ENCODE data around the gene TEPSIN. TPM values are rescaled to one million over a fixed set of nuclear protein-coding genes. Genes with fewer than 3 reads are reported as not detected.

Gene TEPSIN
- total RNA-seq, 1 experiment from 2014 or later: 40.7 TPM

DNA sequence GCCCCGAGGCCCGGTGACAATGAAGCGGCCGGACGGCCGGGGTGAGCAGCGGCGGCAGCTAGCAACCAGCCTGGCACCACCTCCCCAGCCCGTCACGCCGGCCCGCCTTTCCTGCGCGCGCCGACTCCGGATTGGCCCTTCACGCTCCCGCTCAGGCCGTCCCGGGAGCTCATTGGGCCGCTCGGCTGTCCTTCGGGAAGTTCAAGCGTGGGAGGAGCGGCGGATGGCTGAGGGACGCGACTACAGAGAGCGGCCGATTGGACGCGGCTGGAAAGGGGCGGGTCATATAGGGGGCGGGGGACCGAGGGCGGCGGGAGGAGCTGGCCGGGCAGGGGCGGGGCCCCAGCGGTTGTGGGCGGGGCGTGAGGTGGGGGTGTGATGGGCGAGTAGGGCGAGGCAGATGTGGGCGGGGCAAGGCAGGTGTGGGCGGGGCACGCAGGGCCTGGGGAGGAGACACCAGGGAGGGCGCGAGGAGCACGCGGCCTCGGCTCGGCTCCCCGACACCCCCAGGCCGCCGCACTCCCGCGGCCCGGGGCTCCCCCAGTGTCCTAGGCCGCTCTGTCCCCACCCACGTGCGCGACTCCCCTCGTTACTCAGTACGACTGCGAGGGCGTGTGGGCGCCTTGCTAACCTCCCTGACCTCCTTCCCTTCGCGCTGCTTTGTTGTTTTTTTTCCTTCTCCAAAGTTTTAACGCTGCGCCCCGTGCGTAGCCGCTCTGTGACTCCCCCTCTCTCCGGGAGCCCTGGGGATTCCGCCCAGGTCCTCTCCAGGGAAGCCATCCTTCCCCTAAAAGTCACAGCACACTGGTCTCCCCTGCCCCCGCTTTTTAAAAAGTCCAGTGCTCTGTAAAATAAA, 15.7 kb downstream of the TEPSIN start, which contains the start of gene CEP131 (continued):
- TF ChIP-seq, protein P1, sequence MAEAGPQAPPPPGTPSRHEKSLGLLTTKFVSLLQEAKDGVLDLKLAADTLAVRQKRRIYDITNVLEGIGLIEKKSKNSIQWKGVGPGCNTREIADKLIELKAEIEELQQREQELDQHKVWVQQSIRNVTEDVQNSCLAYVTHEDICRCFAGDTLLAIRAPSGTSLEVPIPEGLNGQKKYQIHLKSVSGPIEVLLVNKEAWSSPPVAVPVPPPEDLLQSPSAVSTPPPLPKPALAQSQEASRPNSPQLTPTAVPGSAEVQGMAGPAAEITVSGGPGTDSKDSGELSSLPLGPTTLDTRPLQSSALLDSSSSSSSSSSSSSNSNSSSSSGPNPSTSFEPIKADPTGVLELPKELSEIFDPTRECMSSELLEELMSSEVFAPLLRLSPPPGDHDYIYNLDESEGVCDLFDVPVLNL (CRISPR knock-in tag; IDR thresholded peaks at IDR 0.05; ENCODE audit: borderline replicate concordance, low read depth): 0 out of 2 replicates have a peak, but pooled peaks have one; percentile 72
- TF ChIP-seq GABPB1 (CRISPR knock-in tag; IDR thresholded peaks at IDR 0.05) (peak; percentile 60), PRRX2 (CRISPR knock-in tag; IDR thresholded peaks at IDR 0.05) (no peak), SMAD3 (CRISPR knock-in tag; IDR thresholded peaks at IDR 0.05; ENCODE audit: borderline replicate concordance) (0 out of 2 replicates have a peak, but pooled peaks have one; percentile 50), ZBTB21 (CRISPR knock-in tag; IDR thresholded peaks at IDR 0.05; ENCODE audit: borderline replicate concordance) (no peak), ZNF671 (CRISPR knock-in tag; IDR thresholded peaks at IDR 0.05) (no peak), CREM (CRISPR knock-in tag; IDR thresholded peaks at IDR 0.05) (no peak), ZNF396 (CRISPR knock-in tag; IDR thresholded peaks at IDR 0.05; ENCODE audit: borderline replicate concordance) (no peak), ZNF121 (CRISPR knock-in tag; IDR thresholded peaks at IDR 0.05) (no peak), KAT7 (CRISPR knock-in tag; IDR thresholded peaks at IDR 0.05; ENCODE audit: borderline replicate concordance) (no peak), SOX15 (CRISPR knock-in tag; IDR thresholded peaks at IDR 0.05) (no peak), NFE2L1 (CRISPR knock-in tag; IDR thresholded peaks at IDR 0.05) (peak; percentile 72; the same call in 1 of the 2 replicates), GTF2I (CRISPR knock-in tag; conservative IDR thresholded peaks at IDR 0.05) (no peak), NR2C2 (CRISPR knock-in tag; IDR thresholded peaks at IDR 0.05) (no peak), FOXJ3 (CRISPR knock-in tag; IDR thresholded peaks at IDR 0.05; ENCODE audit: borderline replicate concordance) (no peak), OVOL2 (CRISPR knock-in tag; IDR thresholded peaks at IDR 0.05; ENCODE audit: borderline replicate concordance) (no peak)
- TF ChIP-seq, protein P2, sequence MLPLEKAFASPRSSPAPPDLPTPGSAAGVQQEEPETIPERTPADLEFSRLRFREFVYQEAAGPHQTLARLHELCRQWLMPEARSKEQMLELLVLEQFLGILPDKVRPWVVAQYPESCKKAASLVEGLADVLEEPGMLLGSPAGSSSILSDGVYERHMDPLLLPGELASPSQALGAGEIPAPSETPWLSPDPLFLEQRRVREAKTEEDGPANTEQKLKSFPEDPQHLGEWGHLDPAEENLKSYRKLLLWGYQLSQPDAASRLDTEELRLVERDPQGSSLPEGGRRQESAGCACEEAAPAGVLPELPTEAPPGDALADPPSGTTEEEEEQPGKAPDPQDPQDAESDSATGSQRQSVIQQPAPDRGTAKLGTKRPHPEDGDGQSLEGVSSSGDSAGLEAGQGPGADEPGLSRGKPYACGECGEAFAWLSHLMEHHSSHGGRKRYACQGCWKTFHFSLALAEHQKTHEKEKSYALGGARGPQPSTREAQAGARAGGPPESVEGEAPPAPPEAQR (CRISPR knock-in tag; IDR thresholded peaks at IDR 0.05): no peak
- TF ChIP-seq, protein P3, sequence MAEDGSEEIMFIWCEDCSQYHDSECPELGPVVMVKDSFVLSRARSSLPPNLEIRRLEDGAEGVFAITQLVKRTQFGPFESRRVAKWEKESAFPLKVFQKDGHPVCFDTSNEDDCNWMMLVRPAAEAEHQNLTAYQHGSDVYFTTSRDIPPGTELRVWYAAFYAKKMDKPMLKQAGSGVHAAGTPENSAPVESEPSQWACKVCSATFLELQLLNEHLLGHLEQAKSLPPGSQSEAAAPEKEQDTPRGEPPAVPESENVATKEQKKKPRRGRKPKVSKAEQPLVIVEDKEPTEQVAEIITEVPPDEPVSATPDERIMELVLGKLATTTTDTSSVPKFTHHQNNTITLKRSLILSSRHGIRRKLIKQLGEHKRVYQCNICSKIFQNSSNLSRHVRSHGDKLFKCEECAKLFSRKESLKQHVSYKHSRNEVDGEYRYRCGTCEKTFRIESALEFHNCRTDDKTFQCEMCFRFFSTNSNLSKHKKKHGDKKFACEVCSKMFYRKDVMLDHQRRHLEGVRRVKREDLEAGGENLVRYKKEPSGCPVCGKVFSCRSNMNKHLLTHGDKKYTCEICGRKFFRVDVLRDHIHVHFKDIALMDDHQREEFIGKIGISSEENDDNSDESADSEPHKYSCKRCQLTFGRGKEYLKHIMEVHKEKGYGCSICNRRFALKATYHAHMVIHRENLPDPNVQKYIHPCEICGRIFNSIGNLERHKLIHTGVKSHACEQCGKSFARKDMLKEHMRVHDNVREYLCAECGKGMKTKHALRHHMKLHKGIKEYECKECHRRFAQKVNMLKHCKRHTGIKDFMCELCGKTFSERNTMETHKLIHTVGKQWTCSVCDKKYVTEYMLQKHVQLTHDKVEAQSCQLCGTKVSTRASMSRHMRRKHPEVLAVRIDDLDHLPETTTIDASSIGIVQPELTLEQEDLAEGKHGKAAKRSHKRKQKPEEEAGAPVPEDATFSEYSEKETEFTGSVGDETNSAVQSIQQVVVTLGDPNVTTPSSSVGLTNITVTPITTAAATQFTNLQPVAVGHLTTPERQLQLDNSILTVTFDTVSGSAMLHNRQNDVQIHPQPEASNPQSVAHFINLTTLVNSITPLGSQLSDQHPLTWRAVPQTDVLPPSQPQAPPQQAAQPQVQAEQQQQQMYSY (CRISPR knock-in tag; IDR thresholded peaks at IDR 0.05): no peak
- TF ChIP-seq, protein P4, sequence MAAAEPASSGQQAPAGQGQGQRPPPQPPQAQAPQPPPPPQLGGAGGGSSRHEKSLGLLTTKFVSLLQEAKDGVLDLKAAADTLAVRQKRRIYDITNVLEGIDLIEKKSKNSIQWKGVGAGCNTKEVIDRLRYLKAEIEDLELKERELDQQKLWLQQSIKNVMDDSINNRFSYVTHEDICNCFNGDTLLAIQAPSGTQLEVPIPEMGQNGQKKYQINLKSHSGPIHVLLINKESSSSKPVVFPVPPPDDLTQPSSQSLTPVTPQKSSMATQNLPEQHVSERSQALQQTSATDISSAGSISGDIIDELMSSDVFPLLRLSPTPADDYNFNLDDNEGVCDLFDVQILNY (CRISPR knock-in tag; IDR thresholded peaks at IDR 0.05): peak; percentile 78
- TF ChIP-seq, protein P5, sequence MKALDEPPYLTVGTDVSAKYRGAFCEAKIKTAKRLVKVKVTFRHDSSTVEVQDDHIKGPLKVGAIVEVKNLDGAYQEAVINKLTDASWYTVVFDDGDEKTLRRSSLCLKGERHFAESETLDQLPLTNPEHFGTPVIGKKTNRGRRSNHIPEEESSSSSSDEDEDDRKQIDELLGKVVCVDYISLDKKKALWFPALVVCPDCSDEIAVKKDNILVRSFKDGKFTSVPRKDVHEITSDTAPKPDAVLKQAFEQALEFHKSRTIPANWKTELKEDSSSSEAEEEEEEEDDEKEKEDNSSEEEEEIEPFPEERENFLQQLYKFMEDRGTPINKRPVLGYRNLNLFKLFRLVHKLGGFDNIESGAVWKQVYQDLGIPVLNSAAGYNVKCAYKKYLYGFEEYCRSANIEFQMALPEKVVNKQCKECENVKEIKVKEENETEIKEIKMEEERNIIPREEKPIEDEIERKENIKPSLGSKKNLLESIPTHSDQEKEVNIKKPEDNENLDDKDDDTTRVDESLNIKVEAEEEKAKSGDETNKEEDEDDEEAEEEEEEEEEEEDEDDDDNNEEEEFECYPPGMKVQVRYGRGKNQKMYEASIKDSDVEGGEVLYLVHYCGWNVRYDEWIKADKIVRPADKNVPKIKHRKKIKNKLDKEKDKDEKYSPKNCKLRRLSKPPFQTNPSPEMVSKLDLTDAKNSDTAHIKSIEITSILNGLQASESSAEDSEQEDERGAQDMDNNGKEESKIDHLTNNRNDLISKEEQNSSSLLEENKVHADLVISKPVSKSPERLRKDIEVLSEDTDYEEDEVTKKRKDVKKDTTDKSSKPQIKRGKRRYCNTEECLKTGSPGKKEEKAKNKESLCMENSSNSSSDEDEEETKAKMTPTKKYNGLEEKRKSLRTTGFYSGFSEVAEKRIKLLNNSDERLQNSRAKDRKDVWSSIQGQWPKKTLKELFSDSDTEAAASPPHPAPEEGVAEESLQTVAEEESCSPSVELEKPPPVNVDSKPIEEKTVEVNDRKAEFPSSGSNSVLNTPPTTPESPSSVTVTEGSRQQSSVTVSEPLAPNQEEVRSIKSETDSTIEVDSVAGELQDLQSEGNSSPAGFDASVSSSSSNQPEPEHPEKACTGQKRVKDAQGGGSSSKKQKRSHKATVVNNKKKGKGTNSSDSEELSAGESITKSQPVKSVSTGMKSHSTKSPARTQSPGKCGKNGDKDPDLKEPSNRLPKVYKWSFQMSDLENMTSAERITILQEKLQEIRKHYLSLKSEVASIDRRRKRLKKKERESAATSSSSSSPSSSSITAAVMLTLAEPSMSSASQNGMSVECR (CRISPR knock-in tag; IDR thresholded peaks at IDR 0.05; ENCODE audit: borderline replicate concordance): no peak; the same call in 1 of the 2 replicates
- TF ChIP-seq, protein P6, sequence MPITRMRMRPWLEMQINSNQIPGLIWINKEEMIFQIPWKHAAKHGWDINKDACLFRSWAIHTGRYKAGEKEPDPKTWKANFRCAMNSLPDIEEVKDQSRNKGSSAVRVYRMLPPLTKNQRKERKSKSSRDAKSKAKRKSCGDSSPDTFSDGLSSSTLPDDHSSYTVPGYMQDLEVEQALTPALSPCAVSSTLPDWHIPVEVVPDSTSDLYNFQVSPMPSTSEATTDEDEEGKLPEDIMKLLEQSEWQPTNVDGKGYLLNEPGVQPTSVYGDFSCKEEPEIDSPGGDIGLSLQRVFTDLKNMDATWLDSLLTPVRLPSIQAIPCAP (CRISPR knock-in tag; IDR thresholded peaks at IDR 0.05): no peak
- TF ChIP-seq, protein P7, sequence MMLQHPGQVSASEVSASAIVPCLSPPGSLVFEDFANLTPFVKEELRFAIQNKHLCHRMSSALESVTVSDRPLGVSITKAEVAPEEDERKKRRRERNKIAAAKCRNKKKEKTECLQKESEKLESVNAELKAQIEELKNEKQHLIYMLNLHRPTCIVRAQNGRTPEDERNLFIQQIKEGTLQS (CRISPR knock-in tag; conservative IDR thresholded peaks at IDR 0.05): no peak
- TF ChIP-seq, protein P8, sequence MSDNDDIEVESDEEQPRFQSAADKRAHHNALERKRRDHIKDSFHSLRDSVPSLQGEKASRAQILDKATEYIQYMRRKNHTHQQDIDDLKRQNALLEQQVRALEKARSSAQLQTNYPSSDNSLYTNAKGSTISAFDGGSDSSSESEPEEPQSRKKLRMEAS (CRISPR knock-in tag; IDR thresholded peaks at IDR 0.05): peak; percentile 94
- TF ChIP-seq, protein P9, sequence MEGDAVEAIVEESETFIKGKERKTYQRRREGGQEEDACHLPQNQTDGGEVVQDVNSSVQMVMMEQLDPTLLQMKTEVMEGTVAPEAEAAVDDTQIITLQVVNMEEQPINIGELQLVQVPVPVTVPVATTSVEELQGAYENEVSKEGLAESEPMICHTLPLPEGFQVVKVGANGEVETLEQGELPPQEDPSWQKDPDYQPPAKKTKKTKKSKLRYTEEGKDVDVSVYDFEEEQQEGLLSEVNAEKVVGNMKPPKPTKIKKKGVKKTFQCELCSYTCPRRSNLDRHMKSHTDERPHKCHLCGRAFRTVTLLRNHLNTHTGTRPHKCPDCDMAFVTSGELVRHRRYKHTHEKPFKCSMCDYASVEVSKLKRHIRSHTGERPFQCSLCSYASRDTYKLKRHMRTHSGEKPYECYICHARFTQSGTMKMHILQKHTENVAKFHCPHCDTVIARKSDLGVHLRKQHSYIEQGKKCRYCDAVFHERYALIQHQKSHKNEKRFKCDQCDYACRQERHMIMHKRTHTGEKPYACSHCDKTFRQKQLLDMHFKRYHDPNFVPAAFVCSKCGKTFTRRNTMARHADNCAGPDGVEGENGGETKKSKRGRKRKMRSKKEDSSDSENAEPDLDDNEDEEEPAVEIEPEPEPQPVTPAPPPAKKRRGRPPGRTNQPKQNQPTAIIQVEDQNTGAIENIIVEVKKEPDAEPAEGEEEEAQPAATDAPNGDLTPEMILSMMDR (IDR thresholded peaks at IDR 0.05): no peak

All from WTC11 (cell line).